Spleen (tissue), 7 donors: Measurements from ENCODE around the gene SELP.

ENCODE experiments used
- CTCF ChIP-seq, 11 experiments: fragments of 200-600 bp in 7 of 11; fragments of 450-650 bp in 4 of 11; sonication (generic) in 4 of 11; IDR thresholded peaks in 8 of 11; conservative IDR thresholded peaks in 3 of 11; 1 replicate in 7 of 11; 2 replicates in 4 of 11; pipeline versions ENCODE4 v1.4.0 to v1.8.0; 2016 to 2021; ENCODE audit warnings: antibody characterized with exemption in 11 of 11, inconsistent platforms in 4 of 11, mild to moderate bottlenecking in 1 of 11
- POLR2A ChIP-seq, 3 donors: fragments of 450-650 bp; IDR thresholded peaks; one replicate each; pipeline ENCODE4 v1.5.1; 2017; ENCODE audit warnings: antibody characterized with exemption in 3 of 3, mild to moderate bottlenecking in 1 of 3
- POLR2AphosphoS5 ChIP-seq, 3 donors: sonication (generic); formaldehyde crosslinking; IDR thresholded peaks; one replicate each; pipeline ENCODE4 v1.5.1; 2017; ENCODE audit warnings: antibody characterized with exemption in 3 of 3
- donor health status: DM: no; HTN: no; CAD: no; lungs with moderate emphysema.
- donor health status: DM: no; HTN: no; CAD: no.
- donor health status: DM: no; HTN: no; CAD: no.

- TF ChIP-seq CTCF (IDR thresholded peaks at IDR 0.05 in 8 of 11, conservative IDR thresholded peaks at IDR 0.05 in 3 of 11) (no peak), POLR2A (IDR thresholded peaks at IDR 0.05) (no peak), POLR2AphosphoS5 (IDR thresholded peaks at IDR 0.05) (no peak)
Measured at GRCh38 chr1:169595764-169596711, 33.9 kb downstream of the SELP start.
